ENCODE results near the gene NEB.

Gene NEB

GRCh38 chr2:151544449-151544848 lies 189.8 kb downstream of the NEB start:
- no peak for DNase-seq

GRCh38 chr2:151543876-151544275 lies 190.4 kb downstream of the NEB start:
- no peak for DNase-seq

- no peak for DNase-seq
Measured at GRCh38 chr2:151534001-151534400, 200.3 kb downstream of the NEB start.

GRCh38 chr2:151533127-151533526 lies 201.1 kb downstream of the NEB start:
- DNase-seq, result no peak

GRCh38 chr2:151526572-151527090 lies 207.6 kb downstream of the NEB start:
- DNase-seq, result no peak

- no peak for DNase-seq
Measured at GRCh38 chr2:151525821-151526373, 208.4 kb downstream of the NEB start.

GRCh38 chr2:151523850-151524249 lies 210.4 kb downstream of the NEB start:
- no peak for DNase-seq

GRCh38 chr2:151522556-151522955 lies 211.7 kb downstream of the NEB start:
- no peak for DNase-seq

GRCh38 chr2:151520976-151521375 lies 213.3 kb downstream of the NEB start:
- no peak for DNase-seq

GRCh38 chr2:151518802-151519201 lies 215.5 kb downstream of the NEB start:
- DNase-seq, result no peak

- DNase-seq, result no peak
Measured at GRCh38 chr2:151508519-151508918, 225.8 kb downstream of the NEB start.

GRCh38 chr2:151506170-151506569 lies 228.1 kb downstream of the NEB start:
- DNase-seq, result no peak

- no peak for DNase-seq
Measured at GRCh38 chr2:151498178-151498577, 236.1 kb downstream of the NEB start.

GRCh38 chr2:151491496-151491895 lies 242.8 kb downstream of the NEB start:
- no peak for DNase-seq

GRCh38 chr2:151490276-151490675 lies 244.0 kb downstream of the NEB start:
- no peak for DNase-seq

- DNase-seq, result no peak
Measured at GRCh38 chr2:151486053-151486452, 248.2 kb downstream of the NEB start.

GRCh38 chr2:151484100-151484499 lies 250.2 kb downstream of the NEB start:
- no peak for DNase-seq

GRCh38 chr2:151483546-151483945 lies 250.7 kb downstream of the NEB start:
- DNase-seq, result no peak

- no peak for DNase-seq
Measured at GRCh38 chr2:151482171-151482725, 252.0 kb downstream of the NEB start.

- DNase-seq, result no peak
Measured at GRCh38 chr2:151481744-151482143, 252.5 kb downstream of the NEB start.

GRCh38 chr2:151478011-151478410 lies 256.3 kb downstream of the NEB start:
- no peak for DNase-seq

- no peak for DNase-seq
Measured at GRCh38 chr2:151476287-151476686, 258.0 kb downstream of the NEB start.

GRCh38 chr2:151475071-151475470 lies 259.2 kb downstream of the NEB start:
- DNase-seq, result no peak

GRCh38 chr2:151472966-151473365 lies 261.3 kb downstream of the NEB start:
- DNase-seq, result no peak

- DNase-seq, result no peak
Measured at GRCh38 chr2:151470556-151470955, 263.7 kb downstream of the NEB start.

Data from NCI-H1048 (cell line).